ENCODE data around the gene HEXA.

The HEXA gene

GRCh38 chr15:72372361-72372760 lies 3.5 kb downstream of the HEXA start:
- no peak for DNase-seq

- no peak for DNase-seq
Measured at GRCh38 chr15:72369964-72370363, 5.8 kb downstream of the HEXA start.

- no peak for DNase-seq
Measured at GRCh38 chr15:72368899-72369298, 6.9 kb downstream of the HEXA start.

GRCh38 chr15:72368325-72368724 lies 7.5 kb downstream of the HEXA start:
- DNase-seq = no peak

- no peak for DNase-seq
Measured at GRCh38 chr15:72365844-72366243, 10.0 kb downstream of the HEXA start.

- DNase-seq = no peak
Measured at GRCh38 chr15:72361176-72361575, 14.6 kb downstream of the HEXA start.

GRCh38 chr15:72358650-72359171 lies 17.1 kb downstream of the HEXA start:
- DNase-seq = peak; percentile 50

- no peak for DNase-seq
Measured at GRCh38 chr15:72358121-72358520, 17.7 kb downstream of the HEXA start.

GRCh38 chr15:72354496-72354895 lies 21.3 kb downstream of the HEXA start:
- no peak for DNase-seq

- DNase-seq = no peak
Measured at GRCh38 chr15:72353266-72353665, 22.5 kb downstream of the HEXA start.

- DNase-seq = no peak
Measured at GRCh38 chr15:72345806-72346205, 30.0 kb downstream of the HEXA start.

GRCh38 chr15:72345280-72345679 lies 30.5 kb downstream of the HEXA start:
- DNase-seq = no peak

GRCh38 chr15:72344602-72345001 lies 31.2 kb downstream of the HEXA start:
- DNase-seq = no peak

- DNase-seq = peak; percentile 34
Measured at GRCh38 chr15:72342385-72342784, 33.4 kb downstream of the HEXA start.

- no peak for DNase-seq
Measured at GRCh38 chr15:72341361-72341760, 34.5 kb downstream of the HEXA start.

- DNase-seq = no peak
Measured at GRCh38 chr15:72340366-72340765, 35.4 kb downstream of the HEXA start.

GRCh38 chr15:72339777-72340177 lies 36.0 kb downstream of the HEXA start:
- DNase-seq = no peak

- DNase-seq = no peak
Measured at GRCh38 chr15:72338617-72339321, 37.0 kb downstream of the HEXA start.

GRCh38 chr15:72338148-72338547 lies 37.7 kb downstream of the HEXA start:
- DNase-seq = no peak

GRCh38 chr15:72334842-72335241 lies 41.0 kb downstream of the HEXA start:
- DNase-seq = no peak

GRCh38 chr15:72331021-72331420 lies 44.8 kb downstream of the HEXA start:
- DNase-seq = no peak

- no peak for DNase-seq
Measured at GRCh38 chr15:72323752-72324151, 52.1 kb downstream of the HEXA start.

- peak; percentile 89 for DNase-seq
Measured at GRCh38 chr15:72319985-72320671, 55.7 kb downstream of the HEXA start, which contains the start of gene CELF6. Gene CELF6, minus strand, starts transcription at chr15:72320157. Its CDS starts 283 bp downstream, at chr15:72319874.

- peak; percentile 81 for DNase-seq
Measured at GRCh38 chr15:72319360-72319984, 56.3 kb downstream of the HEXA start.
